MCF 10A (cell line): ENCODE data around the gene UBE2QL1. TPM values are rescaled to one million over a fixed set of nuclear protein-coding genes. Genes with fewer than 3 reads are reported as not detected.

Source experiments
- BruUV-seq: library from RNA; stranded (reverse); fragments of 400-500 nt; replicated peaks from 2 replicates; lab custom pipeline; 2021; lab: Mats Ljungman, UMichigan
- CTCF ChIA-PET: fragments of 300-600 bp; sonication (Branson Sonifier 250); formaldehyde crosslinking; extraction: SDS; loops from one replicate; lab custom pipeline; 2021; ENCODE audit warnings: antibody characterized with exemption, inconsistent platforms; lab: Yijun Ruan, JAX
- POLR2A ChIA-PET: fragments of 300-600, 350-650 bp; sonication (Branson Sonifier 250); formaldehyde crosslinking; extraction: SDS; loops from one replicate; lab custom pipeline; 2020; ENCODE audit warnings: antibody characterized with exemption, inconsistent platforms; lab: Yijun Ruan, JAX
- DNase-seq: peaks from one replicate; pipeline ENCODE4 v3.0.0-alpha.2; 2018; ENCODE audit not compliant: unreplicated experiment
- H3K27ac Mint-ChIP-seq: one replicate; pipeline ENCODE4 v1.8.0; 2022; ENCODE audit warnings: mild to moderate bottlenecking, low read depth, mixed read lengths; ENCODE audit not compliant: unreplicated experiment
- H3K27me3 Mint-ChIP-seq: one replicate; pipeline ENCODE4 v1.8.0; 2022; ENCODE audit warnings: mixed read lengths; ENCODE audit not compliant: insufficient read depth, unreplicated experiment
- H3K36me3 Mint-ChIP-seq: one replicate; pipeline ENCODE4 v1.8.0; 2022; ENCODE audit warnings: mild to moderate bottlenecking, moderate library complexity, mixed read lengths; ENCODE audit not compliant: insufficient read depth, unreplicated experiment
- H3K4me1 Mint-ChIP-seq: one replicate; pipeline ENCODE4 v1.8.0; 2022; ENCODE audit warnings: mixed read lengths; ENCODE audit not compliant: insufficient read depth, unreplicated experiment
- H3K4me3 Mint-ChIP-seq: one replicate; pipeline ENCODE4 v1.8.0; 2022; ENCODE audit warnings: mild to moderate bottlenecking, moderate library complexity, mixed read lengths; ENCODE audit not compliant: unreplicated experiment
- H3K9me3 Mint-ChIP-seq: one replicate; pipeline ENCODE4 v1.8.0; 2022; ENCODE audit warnings: mixed read lengths; ENCODE audit not compliant: unreplicated experiment
- CTCF ChIP-seq: fragments of 200-600 bp; IDR thresholded peaks from one replicate; pipeline ENCODE4 v1.8.0; 2022; ENCODE audit warnings: antibody characterized with exemption, mild to moderate bottlenecking; ENCODE audit not compliant: unreplicated experiment
- intact Hi-C: fragments of 100-400 bp; cut with micrococcal nuclease; formaldehyde crosslinking; loops from 2 replicates; pipeline ENCODE4 v1.14.1; 2022
- total RNA-seq: library from RNA; stranded (reverse); gene quantifications from 2 replicates; pipeline ENCODE4 v1.2.3, GENCODE V29; 2022

UBE2QL1 gene
- total RNA-seq, 1 experiment from 2014 or later = not detected

GRCh38 chr5:6427694-6428093 lies 21.0 kb upstream of the UBE2QL1 start:
- BruUV-seq = no TSS peak
- no peaks in the 10 kb centered on the region for H3K4me1 Mint-ChIP-seq
- CTCF ChIA-PET = interaction anchor here (0.7 to 1.7 kb wide), 2 partner anchors 41 to 931 kb away, joined by 3 to 5 read pairs; no protein-coding TSS in a partner anchor
- DNase-seq = no peak
- TF ChIP-seq CTCF = no peak
- no peaks in the 10 kb centered on the region for H3K36me3 Mint-ChIP-seq
- intact Hi-C loops = no loop called here
- POLR2A ChIA-PET = no interaction called here
- H3K27me3 Mint-ChIP-seq = peaks cover 52% of the 10 kb centered on the region
- H3K27ac Mint-ChIP-seq = no peak overlapping the region
- H3K4me3 Mint-ChIP-seq = no peak overlapping the region
- H3K9me3 Mint-ChIP-seq = peaks cover 6% of the 10 kb centered on the region

GRCh38 chr5:6430418-6431028 lies 18.1 kb upstream of the UBE2QL1 start:
- Mint-ChIP-seq H3K27ac (no peak overlapping the region), H3K9me3 (no peaks in the 10 kb centered on the region), H3K4me3 (no peak overlapping the region), H3K4me1 (no peaks in the 10 kb centered on the region), H3K36me3 (peaks cover 4% of the 10 kb centered on the region), H3K27me3 (peaks cover 60% of the 10 kb centered on the region)
- DNase-seq = no peak
- no TSS peak for BruUV-seq
- TF ChIP-seq CTCF = no peak
- intact Hi-C loops = no loop called here
- CTCF ChIA-PET = interaction anchor here (0.6 to 0.7 kb wide), 2 partner anchors 143 to 151 kb away, joined by 3 read pairs; no protein-coding TSS in a partner anchor
- POLR2A ChIA-PET = interaction anchor here (0.7 kb wide), 1 partner anchor 1614 kb away, joined by 4 read pairs; no protein-coding TSS in a partner anchor

- H3K36me3 Mint-ChIP-seq = peaks cover 4% of the 10 kb centered on the region
- BruUV-seq = no TSS peak
- intact Hi-C loops = no loop called here
- no peak overlapping the region for H3K27ac Mint-ChIP-seq
- POLR2A ChIA-PET = no interaction called here
- H3K9me3 Mint-ChIP-seq = no peaks in the 10 kb centered on the region
- H3K4me3 Mint-ChIP-seq = no peak overlapping the region
- no peaks in the 10 kb centered on the region for H3K4me1 Mint-ChIP-seq
- no peak for TF ChIP-seq CTCF
- H3K27me3 Mint-ChIP-seq = peaks cover 59% of the 10 kb centered on the region
- CTCF ChIA-PET = interaction anchor here (0.6 to 0.9 kb wide), 3 partner anchors 142 to 934 kb away, joined by 3 to 4 read pairs (median 3); no protein-coding TSS in a partner anchor
- DNase-seq = no peak
These were observed 17.2 kb upstream of the UBE2QL1 start for GRCh38 chr5:6431214-6432195.

GRCh38 chr5:6432206-6432605 lies 16.5 kb upstream of the UBE2QL1 start:
- no peak overlapping the region for H3K27ac Mint-ChIP-seq
- no peak for DNase-seq
- CTCF ChIA-PET = interaction anchor here (0.6 to 0.9 kb wide), 2 partner anchors 927 to 935 kb away, joined by 3 to 4 read pairs; no protein-coding TSS in a partner anchor
- no peak for TF ChIP-seq CTCF
- no peaks in the 10 kb centered on the region for H3K9me3 Mint-ChIP-seq
- POLR2A ChIA-PET = no interaction called here
- peaks cover 59% of the 10 kb centered on the region for H3K27me3 Mint-ChIP-seq
- intact Hi-C loops = no loop called here
- peaks cover 4% of the 10 kb centered on the region for H3K36me3 Mint-ChIP-seq
- no TSS peak for BruUV-seq
- no peaks in the 10 kb centered on the region for H3K4me1 Mint-ChIP-seq
- H3K4me3 Mint-ChIP-seq = no peak overlapping the region
